Vagina (tissue), 2 donors: Measurements from ENCODE around the gene NLRP12.

Source experiments
- CTCF ChIP-seq, 3 experiments: fragments of 450-650 bp in 2 of 3; fragments of 200-600 bp in 1 of 3; sonication (generic) in 1 of 3; IDR thresholded peaks; one replicate each; pipeline ENCODE4 v1.5.1; 2017 to 2019; ENCODE audit warnings: antibody characterized with exemption in 3 of 3, mild to moderate bottlenecking in 2 of 3, moderate library complexity in 2 of 3
- POLR2A ChIP-seq, 2 donors: fragments of 450-650 bp; IDR thresholded peaks; one replicate each; pipeline ENCODE4 v1.6.1; 2017; ENCODE audit warnings: antibody characterized with exemption in 2 of 2, mild to moderate bottlenecking in 2 of 2, moderate library complexity in 2 of 2

DNA sequence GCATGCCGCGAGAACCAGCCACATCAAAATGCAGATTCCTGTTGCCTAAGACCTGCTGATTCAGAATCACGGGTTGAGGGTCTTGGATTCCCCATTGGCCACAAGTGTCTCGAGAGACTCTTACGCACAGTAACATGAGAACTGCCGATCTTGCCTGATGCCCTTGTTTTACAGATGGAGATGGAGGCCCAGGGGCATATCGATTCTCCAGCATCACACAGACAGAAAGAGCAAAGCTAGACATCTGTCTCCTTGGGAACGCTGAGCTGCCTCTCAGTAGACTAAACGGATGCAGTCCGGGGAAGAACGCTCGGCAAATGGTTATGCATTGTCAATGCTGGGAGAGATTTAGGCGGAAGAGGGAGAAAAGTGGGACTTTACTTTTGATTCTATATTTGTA is 5.4 kb downstream of the NLRP12 start:
- TF ChIP-seq CTCF (IDR thresholded peaks at IDR 0.05): no peak
- no peak for TF ChIP-seq POLR2A (IDR thresholded peaks at IDR 0.05)
